T-helper 2 cell treated with Interferon-gamma antibody and Interleukin-4, amounts not matched to agents 5 μg/mL and 100 μg/mL, for 36 hours (primary cell): ENCODE data around the gene KIF26B.

Experiments used
- DNase-seq: peaks from one replicate; pipeline ENCODE4 v3.0.0; 2021; ENCODE audit warnings: low spot score
- H3K27ac Mint-ChIP-seq: one replicate; pipeline ENCODE4 v1.8.0; 2021; ENCODE audit warnings: mild to moderate bottlenecking, mixed read lengths
- H3K27me3 Mint-ChIP-seq: one replicate; pipeline ENCODE4 v1.8.0; 2021; ENCODE audit warnings: low read depth, mixed read lengths
- H3K36me3 Mint-ChIP-seq: one replicate; pipeline ENCODE4 v1.8.0; 2021; ENCODE audit warnings: low read depth, mixed read lengths
- H3K4me1 Mint-ChIP-seq: one replicate; pipeline ENCODE4 v1.8.0; 2021; ENCODE audit warnings: low read depth, mixed read lengths
- H3K4me3 Mint-ChIP-seq: one replicate; pipeline ENCODE4 v1.8.0; 2022; ENCODE audit warnings: mild to moderate bottlenecking, moderate library complexity, mixed read lengths
- H3K9me3 Mint-ChIP-seq: one replicate; pipeline ENCODE4 v1.8.0; 2021; ENCODE audit warnings: mixed read lengths

Gene KIF26B

GRCh38 chr1:245235156-245235555 lies 80.4 kb downstream of the KIF26B start:
- H3K27ac Mint-ChIP-seq, result no peak overlapping the region
- H3K27me3 Mint-ChIP-seq, result no peaks in the 10 kb centered on the region
- DNase-seq, result no peak
- H3K4me1 Mint-ChIP-seq, result no peaks in the 10 kb centered on the region
- H3K9me3 Mint-ChIP-seq, result no peaks in the 10 kb centered on the region
- H3K36me3 Mint-ChIP-seq, result no peaks in the 10 kb centered on the region
- no peak overlapping the region for H3K4me3 Mint-ChIP-seq

DNA sequence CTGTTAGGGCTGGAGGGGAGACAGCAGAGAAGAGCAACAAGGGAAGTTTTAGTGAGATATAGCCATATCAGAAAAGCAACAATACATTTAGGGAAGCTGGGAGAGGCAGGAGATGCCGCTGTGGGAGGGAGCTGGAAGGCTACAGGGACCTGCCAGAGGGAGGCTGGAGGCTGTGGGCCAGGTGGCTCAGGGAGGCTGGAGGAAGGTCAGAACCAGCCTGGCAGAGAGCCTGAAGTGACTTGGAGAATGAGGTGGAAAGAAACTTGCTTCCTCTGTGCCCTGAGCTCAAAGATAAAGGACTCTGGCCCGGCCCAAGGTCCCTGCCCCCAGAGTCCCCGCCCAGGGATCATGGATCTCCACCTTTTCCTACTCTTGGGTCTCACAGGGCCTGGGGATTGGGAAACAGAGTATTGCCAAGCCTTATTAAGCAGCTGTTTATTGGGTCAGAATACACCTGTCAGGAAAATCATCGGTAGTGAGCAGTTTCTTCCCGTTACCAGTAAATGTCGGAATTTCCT lies 85.9 kb downstream of the KIF26B start:
- no peaks in the 10 kb centered on the region for H3K36me3 Mint-ChIP-seq
- no peaks in the 10 kb centered on the region for H3K27me3 Mint-ChIP-seq
- H3K9me3 Mint-ChIP-seq, result no peaks in the 10 kb centered on the region
- H3K4me3 Mint-ChIP-seq, result no peak overlapping the region
- DNase-seq, result no peak
- no peaks in the 10 kb centered on the region for H3K4me1 Mint-ChIP-seq
- no peak overlapping the region for H3K27ac Mint-ChIP-seq

GRCh38 chr1:245241526-245242130 lies 86.8 kb downstream of the KIF26B start:
- Mint-ChIP-seq H3K36me3 (no peaks in the 10 kb centered on the region), H3K9me3 (no peaks in the 10 kb centered on the region), H3K27me3 (no peaks in the 10 kb centered on the region), H3K27ac (no peak overlapping the region), H3K4me3 (no peak overlapping the region), H3K4me1 (no peaks in the 10 kb centered on the region)
- no peak for DNase-seq

DNA sequence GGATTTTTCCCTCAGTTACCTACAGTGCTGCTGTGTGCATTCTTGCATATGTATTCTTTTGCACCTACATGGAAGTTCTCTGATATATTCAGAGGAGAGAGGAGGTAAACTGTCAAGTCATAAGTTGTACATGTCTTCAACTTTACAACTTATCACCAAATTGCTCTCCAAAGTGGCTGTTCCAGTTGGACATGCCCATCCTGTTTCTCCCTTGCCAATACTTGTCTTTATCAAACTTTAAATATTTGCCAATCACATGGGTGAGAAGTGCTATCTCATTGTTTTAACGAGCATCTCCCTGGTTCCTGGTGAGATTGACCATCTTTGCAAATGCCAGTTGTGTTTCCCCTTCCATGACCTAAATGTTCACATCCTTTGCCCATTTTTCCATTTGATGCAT lies 88.2 kb downstream of the KIF26B start:
- no peaks in the 10 kb centered on the region for H3K4me1 Mint-ChIP-seq
- H3K27me3 Mint-ChIP-seq, result no peaks in the 10 kb centered on the region
- no peaks in the 10 kb centered on the region for H3K36me3 Mint-ChIP-seq
- H3K9me3 Mint-ChIP-seq, result no peaks in the 10 kb centered on the region
- no peak for DNase-seq
- H3K27ac Mint-ChIP-seq, result no peak overlapping the region
- H3K4me3 Mint-ChIP-seq, result no peak overlapping the region

DNA sequence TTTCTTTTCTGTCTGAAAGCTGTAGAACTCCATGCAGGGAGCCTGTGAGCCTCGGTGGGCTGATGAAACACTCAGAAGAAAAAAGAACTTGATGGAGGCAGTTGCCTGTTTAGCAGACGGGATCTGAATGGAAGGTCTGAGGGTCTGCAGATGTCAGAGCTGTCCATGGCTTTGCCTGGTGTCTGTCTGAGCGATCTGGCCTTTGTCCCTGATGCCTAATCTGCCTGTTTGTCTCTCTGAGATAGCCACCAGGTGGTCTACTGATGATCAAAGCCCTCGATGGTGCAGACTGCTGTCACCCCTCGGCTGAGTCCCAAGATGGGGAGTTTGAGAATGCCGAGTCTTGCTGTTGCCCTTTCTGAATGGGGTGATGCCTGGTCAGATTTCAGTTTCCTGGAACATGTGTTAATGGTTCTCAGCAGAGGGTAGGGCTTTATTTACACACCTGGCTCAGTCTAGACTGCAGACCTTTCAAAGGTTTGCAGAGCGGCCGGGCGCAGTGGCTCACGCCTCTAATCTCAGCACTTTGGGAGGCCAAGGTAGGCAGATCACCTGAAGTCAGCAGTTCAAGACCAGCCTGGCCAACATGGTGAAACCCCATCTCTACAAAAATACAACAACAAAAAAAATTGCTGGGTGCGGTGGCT lies 90.4 kb downstream of the KIF26B start:
- H3K36me3 Mint-ChIP-seq, result no peaks in the 10 kb centered on the region
- no peak overlapping the region for H3K27ac Mint-ChIP-seq
- no peaks in the 10 kb centered on the region for H3K9me3 Mint-ChIP-seq
- H3K4me1 Mint-ChIP-seq, result no peaks in the 10 kb centered on the region
- H3K27me3 Mint-ChIP-seq, result no peaks in the 10 kb centered on the region
- no peak for DNase-seq
- no peak overlapping the region for H3K4me3 Mint-ChIP-seq

- H3K4me3 Mint-ChIP-seq, result no peak overlapping the region
- H3K9me3 Mint-ChIP-seq, result no peaks in the 10 kb centered on the region
- no peak for DNase-seq
- no peaks in the 10 kb centered on the region for H3K27me3 Mint-ChIP-seq
- no peak overlapping the region for H3K27ac Mint-ChIP-seq
- H3K36me3 Mint-ChIP-seq, result no peaks in the 10 kb centered on the region
- H3K4me1 Mint-ChIP-seq, result no peaks in the 10 kb centered on the region
Measured at GRCh38 chr1:245246433-245246832, 91.6 kb downstream of the KIF26B start.

- Mint-ChIP-seq H3K27ac (no peak overlapping the region), H3K27me3 (no peaks in the 10 kb centered on the region), H3K4me1 (no peaks in the 10 kb centered on the region), H3K4me3 (no peak overlapping the region), H3K9me3 (peaks cover under 1% of the 10 kb centered on the region), H3K36me3 (no peaks in the 10 kb centered on the region)
- no peak for DNase-seq
Measured at GRCh38 chr1:245247356-245247755, 92.6 kb downstream of the KIF26B start.

DNA sequence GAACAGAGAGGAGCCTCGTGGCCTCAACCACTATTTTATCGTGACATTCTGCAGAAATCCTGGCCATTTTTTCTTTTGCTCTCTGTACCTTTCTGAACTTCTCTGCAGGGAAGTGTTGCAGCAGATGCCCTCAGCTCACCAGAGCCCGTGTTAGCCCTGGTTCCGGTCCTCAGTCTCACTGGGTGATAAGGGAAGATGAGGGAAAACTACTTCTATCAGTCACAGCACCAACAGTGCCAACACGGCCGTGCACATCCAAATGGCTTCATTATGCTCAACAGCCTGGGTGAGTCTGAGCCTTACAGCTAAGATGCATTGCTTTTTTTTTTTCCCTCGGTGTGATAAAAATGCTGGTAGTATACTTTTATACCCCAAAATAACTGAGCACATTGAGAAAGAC lies 93.0 kb downstream of the KIF26B start:
- H3K4me3 Mint-ChIP-seq, result no peak overlapping the region
- H3K36me3 Mint-ChIP-seq, result no peaks in the 10 kb centered on the region
- no peaks in the 10 kb centered on the region for H3K4me1 Mint-ChIP-seq
- H3K27me3 Mint-ChIP-seq, result no peaks in the 10 kb centered on the region
- H3K27ac Mint-ChIP-seq, result no peak overlapping the region
- no peak for DNase-seq
- H3K9me3 Mint-ChIP-seq, result peaks cover 4% of the 10 kb centered on the region

GRCh38 chr1:245248231-245248731 lies 93.5 kb downstream of the KIF26B start:
- Mint-ChIP-seq H3K27me3 (no peaks in the 10 kb centered on the region), H3K4me3 (no peak overlapping the region), H3K27ac (no peak overlapping the region), H3K36me3 (no peaks in the 10 kb centered on the region), H3K9me3 (peaks cover 4% of the 10 kb centered on the region), H3K4me1 (no peaks in the 10 kb centered on the region)
- no peak for DNase-seq

- no peaks in the 10 kb centered on the region for H3K4me1 Mint-ChIP-seq
- H3K36me3 Mint-ChIP-seq, result no peaks in the 10 kb centered on the region
- no peak for DNase-seq
- H3K27me3 Mint-ChIP-seq, result no peaks in the 10 kb centered on the region
- H3K4me3 Mint-ChIP-seq, result no peak overlapping the region
- no peak overlapping the region for H3K27ac Mint-ChIP-seq
- peaks cover 4% of the 10 kb centered on the region for H3K9me3 Mint-ChIP-seq
Measured at GRCh38 chr1:245255783-245256182, 101.0 kb downstream of the KIF26B start.

- H3K4me1 Mint-ChIP-seq, result no peaks in the 10 kb centered on the region
- no peak for DNase-seq
- H3K36me3 Mint-ChIP-seq, result no peaks in the 10 kb centered on the region
- peaks cover 4% of the 10 kb centered on the region for H3K9me3 Mint-ChIP-seq
- H3K27me3 Mint-ChIP-seq, result no peaks in the 10 kb centered on the region
- H3K27ac Mint-ChIP-seq, result no peak overlapping the region
- no peak overlapping the region for H3K4me3 Mint-ChIP-seq
Measured at GRCh38 chr1:245256528-245256927, 101.7 kb downstream of the KIF26B start.

DNA sequence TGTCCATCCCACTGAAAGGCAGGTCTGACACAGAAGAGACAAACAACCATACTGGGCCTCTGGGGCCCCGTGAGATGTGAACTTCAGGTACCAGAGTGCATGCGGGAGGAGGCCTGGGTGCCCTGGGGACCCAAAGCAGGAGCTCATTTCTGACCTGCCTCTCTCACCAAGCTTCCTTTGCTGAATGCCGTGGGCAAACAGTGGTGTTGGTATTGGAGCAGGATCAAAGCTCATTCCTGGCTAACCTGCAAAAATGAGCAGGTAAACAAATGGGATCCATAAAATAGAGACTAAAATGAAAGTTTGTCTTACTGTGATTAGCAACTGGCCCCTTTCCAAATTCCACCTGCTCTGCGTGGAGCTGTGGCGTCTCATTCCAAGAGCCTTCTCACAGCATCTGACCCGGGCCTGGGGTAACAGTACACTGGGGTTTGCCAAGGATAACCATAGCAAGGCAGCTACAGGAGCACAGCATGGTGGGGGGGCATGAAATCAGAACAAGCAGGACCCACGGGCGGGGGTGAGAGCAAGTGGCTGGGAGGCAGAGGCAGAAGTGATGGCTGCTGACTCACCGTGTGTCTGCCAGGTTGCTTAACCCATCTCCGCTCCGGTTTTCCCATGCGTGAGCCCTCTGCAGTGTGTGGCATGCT lies 103.6 kb downstream of the KIF26B start:
- Mint-ChIP-seq H3K27ac (no peak overlapping the region), H3K4me3 (no peak overlapping the region), H3K9me3 (no peaks in the 10 kb centered on the region), H3K36me3 (no peaks in the 10 kb centered on the region), H3K27me3 (no peaks in the 10 kb centered on the region), H3K4me1 (no peaks in the 10 kb centered on the region)
- DNase-seq, result no peak

GRCh38 chr1:245260110-245260882 lies 105.5 kb downstream of the KIF26B start:
- no peak for DNase-seq
- Mint-ChIP-seq H3K4me3 (no peak overlapping the region), H3K9me3 (no peaks in the 10 kb centered on the region), H3K27ac (no peak overlapping the region), H3K27me3 (no peaks in the 10 kb centered on the region), H3K4me1 (no peaks in the 10 kb centered on the region), H3K36me3 (no peaks in the 10 kb centered on the region)

- Mint-ChIP-seq H3K27me3 (no peaks in the 10 kb centered on the region), H3K4me1 (no peaks in the 10 kb centered on the region), H3K4me3 (no peak overlapping the region), H3K9me3 (no peaks in the 10 kb centered on the region), H3K27ac (no peak overlapping the region), H3K36me3 (no peaks in the 10 kb centered on the region)
- DNase-seq, result no peak
Measured at GRCh38 chr1:245260883-245261282, 106.1 kb downstream of the KIF26B start.
